HG03575 (cell line): Measurements from ENCODE around the gene CRKL.
"Not testable (repeated sequence)": the region's sequence is repeated elsewhere in the genome, so short reads cannot be mapped to it uniquely, and the experiment has no call there.

ENCODE experiments used
- ATAC-seq: cut with Tn5 transposase; IDR thresholded peaks from one replicate; pipeline ENCODE4 v1.9.1; 2021; ENCODE audit not compliant: unreplicated experiment, insufficient number of reproducible peaks, low FRiP score; ENCODE audit errors: extremely low read depth

The CRKL gene

GRCh38 chr22:20916916-20917810 lies at the start of gene CRKL:
TSS of gene CRKL (plus strand) at chr22:20917407. CDS start at chr22:20917935, 528 bp downstream.
- peak; percentile 31 for ATAC-seq

GRCh38 chr22:20868025-20868962 lies 48.9 kb upstream of the CRKL start:
- ATAC-seq = no peak

GRCh38 chr22:20869234-20869633 lies 48.0 kb upstream of the CRKL start:
- ATAC-seq = no peak

GRCh38 chr22:20873214-20873613 lies 44.0 kb upstream of the CRKL start:
- no peak for ATAC-seq

- ATAC-seq = no peak
These were observed 41.9 kb upstream of the CRKL start for GRCh38 chr22:20875296-20875695.

GRCh38 chr22:20877715-20878114 lies 39.5 kb upstream of the CRKL start:
- no peak for ATAC-seq

- ATAC-seq = no peak
These were observed 36.0 kb upstream of the CRKL start for GRCh38 chr22:20881231-20881630.

- ATAC-seq = no peak
These were observed 35.1 kb upstream of the CRKL start for GRCh38 chr22:20881869-20882815.

GRCh38 chr22:20882855-20883254 lies 34.4 kb upstream of the CRKL start:
- ATAC-seq = no peak

- ATAC-seq = no peak
These were observed 32.8 kb upstream of the CRKL start for GRCh38 chr22:20884454-20884853.

GRCh38 chr22:20885017-20885556 lies 32.1 kb upstream of the CRKL start:
- ATAC-seq = no peak

- ATAC-seq = no peak
These were observed 31.5 kb upstream of the CRKL start for GRCh38 chr22:20885557-20886323.

- no peak for ATAC-seq
These were observed 29.8 kb upstream of the CRKL start for GRCh38 chr22:20887375-20887774.

- no peak for ATAC-seq
These were observed 28.0 kb upstream of the CRKL start for GRCh38 chr22:20889025-20889704.

GRCh38 chr22:20889904-20890540 lies 27.2 kb upstream of the CRKL start:
- no peak for ATAC-seq

- no peak for ATAC-seq
These were observed 26.2 kb upstream of the CRKL start for GRCh38 chr22:20890975-20891374.

GRCh38 chr22:20897737-20898136 lies 19.5 kb upstream of the CRKL start:
- not testable (repeated sequence) for ATAC-seq
